Natural killer cell (primary cell): Measurements from ENCODE around the gene LAT. TPM values are rescaled to one million over a fixed set of nuclear protein-coding genes. Genes with fewer than 3 reads are reported as not detected.

ENCODE experiments used
- ATAC-seq, 3 donors: fragments of 150-1000 bp in 2 of 3; fragments of 200-7000 bp in 1 of 3; cut with Tn5 transposase; 1 replicate in 1 of 3; 2 replicates in 2 of 3; pipeline ENCODE4 v1.10.0; 2021; ENCODE audit warnings: mild to moderate bottlenecking in 2 of 3, moderate library complexity in 2 of 3
- DNase-seq, 2 donors: peaks; one replicate each; pipeline versions ENCODE4 v3.0.0 to v3.0.0-alpha.2; 2013 to 2021; ENCODE audit warnings: mixed read lengths in 1 of 2
- H3K27ac ChIP-seq: one replicate; pipeline ENCODE4 v1.5.1; 2013; ENCODE audit warnings: mild to moderate bottlenecking, low read length
- H3K27me3 ChIP-seq: one replicate; pipeline ENCODE4 v1.6.1; 2013; ENCODE audit warnings: low read length; ENCODE audit not compliant: control insufficient read depth, insufficient read depth
- H3K36me3 ChIP-seq: one replicate; pipeline ENCODE4 v1.6.1; 2013; ENCODE audit warnings: low read length; ENCODE audit not compliant: control insufficient read depth, insufficient read depth
- H3K4me1 ChIP-seq: one replicate; pipeline ENCODE4 v1.6.1; 2013; ENCODE audit warnings: low read length; ENCODE audit not compliant: control insufficient read depth, insufficient read depth
- H3K4me3 ChIP-seq: one replicate; pipeline ENCODE4 v1.5.1; 2013; ENCODE audit warnings: low read length
- H3K9me3 ChIP-seq: one replicate; pipeline ENCODE4 v1.6.1; 2013; ENCODE audit warnings: low read length; ENCODE audit not compliant: control insufficient read depth, insufficient read depth
- H3K27ac Mint-ChIP-seq, 2 donors: one replicate each; pipeline ENCODE4 v1.8.0; 2022; ENCODE audit warnings: mild to moderate bottlenecking in 2 of 2, mixed read lengths in 2 of 2, moderate library complexity in 1 of 2
- H3K27me3 Mint-ChIP-seq, 2 donors: one replicate each; pipeline ENCODE4 v1.8.0; 2022; ENCODE audit warnings: low read depth in 2 of 2, mixed read lengths in 2 of 2
- H3K36me3 Mint-ChIP-seq: one replicate; pipeline ENCODE4 v1.8.0; 2022; ENCODE audit warnings: mixed read lengths
- H3K4me1 Mint-ChIP-seq, 2 donors: one replicate each; pipeline ENCODE4 v1.8.0; 2022; ENCODE audit warnings: mixed read lengths in 2 of 2
- H3K4me3 Mint-ChIP-seq: one replicate; pipeline ENCODE4 v1.8.0; 2022; ENCODE audit warnings: mild to moderate bottlenecking, moderate library complexity, mixed read lengths
- H3K9me3 Mint-ChIP-seq, 2 donors: one replicate each; pipeline ENCODE4 v1.8.0; 2022; ENCODE audit warnings: mixed read lengths in 2 of 2
- CTCF ChIP-seq: fragments of 200-600 bp; IDR thresholded peaks from one replicate; pipeline ENCODE4 v1.8.0; 2022; ENCODE audit warnings: antibody characterized with exemption
- WGBS: methylation state at CpG from one replicate; pipeline ENCODE4 v1.1.7; 2013; ENCODE audit warnings: missing lambda C conversion rate; ENCODE audit not compliant: insufficient coverage; 5-methylcytosine and 5-hydroxymethylcytosine counted together
- intact Hi-C: fragments of 100-400 bp; cut with micrococcal nuclease; formaldehyde crosslinking; loops from one replicate; pipeline ENCODE4 v1.14.2; 2022
- total RNA-seq, 4 donors: library from RNA; stranded (reverse); fragments of 120-200 nt in 1 of 4; gene quantifications; one replicate each; pipeline versions ENCODE4 v1.2.3 to v1.2.4, GENCODE V29; 2013 to 2022

LAT gene
- total RNA-seq, 3 donors from 2014 or later (not counting 1 experiment from before 2014, with no cell fraction given), result 130 to 148 (median 147) TPM

- H3K27ac Mint-ChIP-seq, result no peak overlapping the region
- intact Hi-C loops, result no loop called here
- no peaks in the 10 kb centered on the region for H3K9me3 Mint-ChIP-seq
These were observed 3.9 kb upstream of the LAT start for GRCh38 chr16:28980929-28981328.

GRCh38 chr16:28981517-28981916 lies 3.3 kb upstream of the LAT start:
- H3K4me3 Mint-ChIP-seq, result no peak overlapping the region
- Histone ChIP-seq H3K27ac (no peak overlapping the region), H3K4me1 (peaks cover 43% of the 10 kb centered on the region), H3K36me3 (peaks cover 32% of the 10 kb centered on the region), H3K4me3 (no peak overlapping the region), H3K9me3 (peaks cover 3% of the 10 kb centered on the region), H3K27me3 (no peaks in the 10 kb centered on the region)
- DNase-seq (peak in 1 of 2 donors; percentile 48), ATAC-seq (no peak)
- peaks cover 31 to 54% of the 10 kb centered on the region in 2 donors for H3K4me1 Mint-ChIP-seq
- WGBS, result 88% methylated on average over 11 of the region's 12 CpGs
- H3K27me3 Mint-ChIP-seq, result no peaks in the 10 kb centered on the region
- no peak for TF ChIP-seq CTCF
- no peaks in the 10 kb centered on the region for H3K36me3 Mint-ChIP-seq
- no peak overlapping the region for H3K27ac Mint-ChIP-seq
- H3K9me3 Mint-ChIP-seq, result no peaks in the 10 kb centered on the region
- intact Hi-C loops, result no loop called here

More at GRCh38 chr16:28980929-28981328, 3.9 kb upstream of the LAT start:
- Mint-ChIP-seq H3K36me3 (no peaks in the 10 kb centered on the region), H3K27me3 (no peaks in the 10 kb centered on the region), H3K4me1 (peaks cover 37 to 54% of the 10 kb centered on the region in 2 donors), H3K4me3 (no peak overlapping the region)
- H3K27ac ChIP-seq, result no peak overlapping the region
- DNase-seq (no peak), ATAC-seq (no peak)
- peaks cover 37% of the 10 kb centered on the region for H3K4me1 ChIP-seq
- peaks cover 29% of the 10 kb centered on the region for H3K36me3 ChIP-seq
- 96% methylated on average over 7 of the region's 7 CpGs for WGBS
- no peaks in the 10 kb centered on the region for H3K27me3 ChIP-seq
- no peak overlapping the region for H3K4me3 ChIP-seq
- H3K9me3 ChIP-seq, result peaks cover 3% of the 10 kb centered on the region
- TF ChIP-seq CTCF, result no peak

GRCh38 chr16:28982418-28982817 lies 2.4 kb upstream of the LAT start:
- Mint-ChIP-seq H3K27me3 (no peaks in the 10 kb centered on the region), H3K36me3 (no peaks in the 10 kb centered on the region)
- peaks cover 38% of the 10 kb centered on the region for H3K36me3 ChIP-seq

More at GRCh38 chr16:28982418-28982817, 2.4 kb upstream of the LAT start:
- H3K27me3 ChIP-seq, result no peaks in the 10 kb centered on the region
- H3K27ac Mint-ChIP-seq, result no peak overlapping the region
- peaks cover 0 to 4% of the 10 kb centered on the region in 2 donors for H3K9me3 Mint-ChIP-seq
- peak overlapping the region; percentile 9 for H3K4me3 Mint-ChIP-seq
- no peak for ATAC-seq
- no peak overlapping the region for H3K4me3 ChIP-seq
- peaks cover 36 to 56% of the 10 kb centered on the region in 2 donors for H3K4me1 Mint-ChIP-seq
- 97% methylated on average over 10 of the region's 10 CpGs for WGBS
- H3K4me1 ChIP-seq, result peaks cover 52% of the 10 kb centered on the region
- peaks cover 3% of the 10 kb centered on the region for H3K9me3 ChIP-seq
- H3K27ac ChIP-seq, result no peak overlapping the region
- intact Hi-C loops, result no loop called here
- DNase-seq, result no peak
- TF ChIP-seq CTCF, result no peak
